AG09309 (cell line): ENCODE data around the gene PTH1R.

Experiments
- DNase-seq: peaks from one replicate; pipeline ENCODE4 v3.0.0-alpha.2; 2010; ENCODE audit warnings: low read depth
- H3K4me3 ChIP-seq: 2 replicates; pipeline ENCODE4 v1.5.1; 2011; ENCODE audit warnings: mild to moderate bottlenecking, low read depth, low read length, moderate library complexity; ENCODE audit not compliant: control insufficient read depth
- CTCF ChIP-seq: IDR thresholded peaks from 2 replicates; pipeline ENCODE4 v1.5.1; 2011; ENCODE audit warnings: mild to moderate bottlenecking, low read depth, low read length, inconsistent platforms; ENCODE audit not compliant: insufficient read depth, control insufficient read depth; ENCODE audit errors: missing control alignments

PTH1R gene

GRCh38 chr3:46882377-46883053 lies 5.0 kb downstream of the PTH1R start:
- H3K4me3 ChIP-seq = peak overlapping the region; percentile 44
- TF ChIP-seq CTCF = no peak
- DNase-seq = no peak

- H3K4me3 ChIP-seq = peak overlapping the region; percentile 44
- no peak for DNase-seq
- no peak for TF ChIP-seq CTCF
These were observed 5.7 kb downstream of the PTH1R start for GRCh38 chr3:46883054-46883829.

GRCh38 chr3:46883830-46884185 lies 6.3 kb downstream of the PTH1R start:
- no peak for TF ChIP-seq CTCF
- DNase-seq = no peak
- no peak overlapping the region for H3K4me3 ChIP-seq

GRCh38 chr3:46884427-46884826 lies 6.9 kb downstream of the PTH1R start:
- no peak overlapping the region for H3K4me3 ChIP-seq
- no peak for TF ChIP-seq CTCF
- DNase-seq = no peak

- no peak for DNase-seq
- no peak for TF ChIP-seq CTCF
- H3K4me3 ChIP-seq = no peak overlapping the region
These were observed 7.4 kb downstream of the PTH1R start for GRCh38 chr3:46884929-46885328.

GRCh38 chr3:46885612-46886011 lies 8.1 kb downstream of the PTH1R start:
- DNase-seq = no peak
- no peak for TF ChIP-seq CTCF
- H3K4me3 ChIP-seq = no peak overlapping the region
